GM18870 (cell line): ENCODE measurements around the gene TAX1BP1.
"Not testable (repeated sequence)": the region's sequence is repeated elsewhere in the genome, so short reads cannot be mapped to it uniquely, and the experiment has no call there.

ENCODE experiments used
- ATAC-seq: cut with Tn5 transposase; IDR thresholded peaks from one replicate; pipeline ENCODE4 v1.9.1; 2021; ENCODE audit warnings: moderate library complexity; ENCODE audit not compliant: unreplicated experiment

TAX1BP1 gene

DNA sequence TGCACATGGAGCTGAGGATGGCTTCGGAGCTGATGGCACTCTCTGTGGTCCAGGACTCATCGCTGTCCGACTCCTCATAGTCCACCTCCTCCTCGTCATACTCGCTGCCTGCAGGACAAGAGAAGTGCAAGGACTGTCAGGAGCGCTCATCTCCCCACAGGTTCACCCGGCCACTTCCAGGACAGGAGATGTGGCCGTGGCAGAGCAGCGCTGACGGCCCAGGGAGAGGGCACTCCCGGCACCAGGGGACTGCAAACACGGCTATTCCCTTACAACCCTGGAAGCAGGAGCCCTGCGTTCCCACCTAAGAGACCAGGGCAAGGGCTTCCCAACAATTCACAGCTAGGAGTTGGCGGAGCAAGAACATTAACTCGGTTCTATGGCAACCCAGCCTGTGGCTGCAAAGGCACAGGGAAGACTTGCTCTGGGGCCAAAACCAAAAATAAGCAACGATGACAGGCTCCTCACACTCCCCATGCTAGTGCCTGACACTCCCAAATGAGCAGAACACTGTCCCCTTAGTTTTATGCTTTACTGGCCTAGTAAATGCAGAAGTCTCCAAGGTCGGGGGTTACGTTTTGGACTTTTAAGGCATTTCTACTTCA, 100.9 kb downstream of the TAX1BP1 start:
- no peak for ATAC-seq

DNA sequence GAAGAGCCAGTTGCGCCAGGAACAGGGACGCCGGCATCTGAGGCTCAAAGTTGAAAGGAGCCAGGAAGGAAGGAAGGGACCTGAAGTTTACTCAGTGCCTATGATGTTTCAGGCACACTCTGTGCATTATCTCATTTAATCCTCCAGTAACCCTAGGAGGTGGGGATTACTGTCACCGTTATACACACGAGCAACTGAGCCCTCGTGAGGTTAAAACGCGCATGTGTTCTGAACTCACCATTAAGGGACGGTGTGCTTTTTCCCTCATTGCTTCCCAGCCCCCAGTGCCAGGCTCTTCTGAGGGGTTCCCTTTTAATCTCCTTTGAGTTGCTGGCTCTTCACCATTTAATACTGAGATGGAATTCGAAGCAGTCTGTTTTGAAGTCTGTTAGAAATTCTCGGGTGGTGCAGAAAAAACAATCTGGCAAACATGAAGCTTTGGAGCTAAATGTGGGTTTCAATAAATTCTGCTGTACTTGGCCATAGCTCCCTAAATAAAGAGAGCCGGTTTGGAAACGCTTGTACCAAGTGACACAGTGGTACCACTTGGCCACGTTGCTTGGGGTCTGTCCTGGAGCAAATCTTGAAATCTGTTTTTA, 102.2 kb downstream of the TAX1BP1 start:
- no peak for ATAC-seq

DNA sequence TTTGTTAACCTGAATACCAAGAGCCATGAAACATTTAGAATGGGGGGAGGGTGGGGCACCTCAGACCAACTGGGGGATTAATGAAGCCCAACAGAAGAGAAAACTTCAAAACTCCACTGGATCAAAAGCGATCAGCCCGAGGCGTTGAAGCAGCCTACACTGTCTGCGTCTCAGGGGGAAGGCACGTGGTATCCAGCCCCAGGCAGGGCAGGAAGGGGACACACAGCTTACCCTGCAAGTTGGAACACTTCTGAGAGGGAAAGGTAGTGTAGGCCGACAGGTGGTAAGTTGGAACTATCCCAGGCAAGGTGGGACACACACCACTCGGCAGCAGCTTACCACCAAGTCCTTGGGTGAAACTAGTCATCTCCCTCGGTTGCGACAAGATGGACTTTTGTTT, 102.9 kb downstream of the TAX1BP1 start:
- ATAC-seq, result no peak

DNA sequence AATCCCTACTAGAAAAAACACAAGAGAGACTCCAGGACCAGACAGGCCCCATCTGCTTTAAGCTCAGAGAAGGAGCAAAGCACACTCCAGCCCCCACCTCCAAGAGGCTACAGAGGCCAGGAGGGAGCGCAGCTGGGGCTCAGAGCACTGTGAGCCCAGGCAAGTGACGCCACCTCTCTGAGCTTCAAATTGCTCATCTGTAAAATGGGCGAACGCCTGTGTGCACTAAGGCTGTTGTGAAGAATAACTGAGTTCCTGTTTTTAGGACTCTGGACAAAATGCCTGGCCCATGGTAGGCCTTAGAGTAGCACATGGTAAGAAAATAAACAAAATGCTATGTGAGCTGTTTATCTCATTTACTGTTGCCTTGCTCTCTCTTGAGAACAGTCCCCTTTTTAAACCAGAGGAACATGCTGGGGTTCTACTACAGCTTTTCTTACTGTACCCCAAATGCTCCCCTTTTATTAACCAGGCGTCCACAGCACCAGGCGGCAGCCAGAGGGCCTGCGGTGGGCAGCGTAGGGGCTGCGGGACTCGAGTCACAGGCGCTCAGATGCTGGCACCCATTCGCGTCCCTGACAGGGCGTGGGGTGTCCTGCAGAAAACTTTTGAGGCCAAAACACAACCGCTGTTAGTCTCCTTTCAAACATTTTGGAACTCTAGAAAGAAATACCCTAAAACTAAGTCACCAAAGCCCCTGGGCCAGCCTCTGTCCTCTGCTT, 103.8 kb downstream of the TAX1BP1 start:
- ATAC-seq, result no peak

DNA sequence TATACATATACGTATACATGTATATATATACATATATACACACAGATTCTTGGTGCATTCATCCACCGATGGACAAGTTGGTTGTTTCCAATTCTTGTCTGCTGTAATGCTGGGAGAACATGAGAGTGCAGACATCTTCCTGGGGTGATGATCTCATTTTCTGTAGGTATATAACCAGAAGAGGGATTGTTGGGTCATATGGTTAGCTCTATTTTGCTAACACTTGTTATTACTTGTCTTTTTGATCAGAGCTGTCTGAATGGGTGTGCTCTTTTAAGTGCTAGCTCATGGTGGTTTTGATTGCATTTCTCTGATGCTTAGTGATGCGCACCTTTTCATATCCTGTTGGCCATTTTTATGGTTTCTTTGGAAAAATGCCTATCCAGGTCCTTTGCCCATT, 106.4 kb downstream of the TAX1BP1 start:
- no peak for ATAC-seq

DNA sequence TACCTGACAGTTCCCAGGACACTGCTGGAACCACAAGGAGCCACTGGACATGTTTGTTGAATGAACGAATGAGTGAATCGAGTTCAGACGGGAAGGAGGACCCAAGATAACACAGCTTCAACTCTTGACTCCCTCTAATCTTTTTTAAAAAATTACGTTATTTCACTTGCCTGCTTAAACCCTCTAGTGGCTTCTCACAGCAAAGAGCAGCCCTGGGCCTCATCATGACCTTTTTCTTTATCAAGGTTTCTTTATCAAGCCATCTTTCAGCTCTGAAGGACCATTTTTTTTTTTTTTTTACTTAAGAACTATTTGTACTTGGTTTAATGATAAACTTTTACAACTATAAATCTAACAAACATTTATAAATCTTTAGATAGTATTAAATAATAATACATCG, 110.6 kb downstream of the TAX1BP1 start:
- ATAC-seq, result no peak

DNA sequence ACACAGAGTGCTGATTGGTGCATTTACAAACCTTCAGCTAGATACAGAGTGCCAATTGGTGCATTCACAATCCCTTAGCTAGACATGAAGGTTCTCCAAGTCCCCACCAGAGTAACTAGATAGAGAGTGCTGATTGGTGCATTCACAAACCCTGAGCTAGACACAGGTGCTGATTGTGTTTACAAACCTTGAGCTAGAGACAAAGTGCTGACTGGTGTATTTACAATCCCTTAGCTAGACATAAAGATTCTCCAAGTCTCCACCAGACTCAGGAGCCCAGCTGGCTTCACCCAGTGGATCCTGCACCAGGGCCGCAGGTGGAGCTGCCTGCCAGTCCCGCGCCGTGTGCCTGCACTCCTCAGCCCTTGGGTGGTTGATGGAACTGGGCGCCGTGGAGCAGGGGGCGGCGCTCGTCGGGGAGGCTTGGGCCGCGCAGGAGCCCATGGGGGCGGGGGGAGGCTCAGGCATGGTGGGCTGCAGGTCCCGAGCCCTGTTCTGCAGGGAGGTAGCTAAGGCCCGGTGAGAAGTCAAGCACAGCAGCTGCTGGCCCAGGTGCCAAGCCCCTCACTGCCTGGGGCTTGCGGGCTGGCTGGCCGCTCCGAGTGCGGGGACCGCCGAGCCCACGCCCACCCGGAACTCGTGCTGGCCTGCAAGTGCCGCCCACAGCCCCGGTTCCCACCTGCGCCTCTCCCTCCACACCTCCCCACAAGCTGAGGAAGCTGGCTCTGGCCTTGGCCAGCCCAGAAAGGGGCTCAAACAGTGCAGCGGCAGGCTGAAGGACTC, 116.9 kb downstream of the TAX1BP1 start:
- ATAC-seq, result not testable (repeated sequence)

DNA sequence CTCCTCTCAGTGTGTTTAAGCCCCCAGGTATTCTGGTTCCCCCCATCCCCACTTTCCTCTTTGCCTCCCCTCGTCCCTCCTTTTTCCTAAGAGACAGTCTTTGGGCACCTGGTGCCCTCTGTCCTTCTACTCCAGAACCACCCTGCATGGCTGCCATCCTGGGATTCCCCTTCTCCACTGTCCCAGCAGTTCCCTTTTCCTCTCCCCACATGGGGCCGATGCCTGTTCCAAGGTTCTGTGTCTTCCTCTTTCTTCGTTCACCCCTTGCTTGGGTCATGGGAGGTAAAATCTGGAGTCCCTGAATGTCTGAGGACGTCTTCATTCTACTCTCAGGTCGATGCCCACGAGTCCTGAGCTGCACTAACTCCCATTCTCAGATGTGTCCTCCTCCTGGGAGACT, 120.8 kb downstream of the TAX1BP1 start:
- no peak for ATAC-seq

DNA sequence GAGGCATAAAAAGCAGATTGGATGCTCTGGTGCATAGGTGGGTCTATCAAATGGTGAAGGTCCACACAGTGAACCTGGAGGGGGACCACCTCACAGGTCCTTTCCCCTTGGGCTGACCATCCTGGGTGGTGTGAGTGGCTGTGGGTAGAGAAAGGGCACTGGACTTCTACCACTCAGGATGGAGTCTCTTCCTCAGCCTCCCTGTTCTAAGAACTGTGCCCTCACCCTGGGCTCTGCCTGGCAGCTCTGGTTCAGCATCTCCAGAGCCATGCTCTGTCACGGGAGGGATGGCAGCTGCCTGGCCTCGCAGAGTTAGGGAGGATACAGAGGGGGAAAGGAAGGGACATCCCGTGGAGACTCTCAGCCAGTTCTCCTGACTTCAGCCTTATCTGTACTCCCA, 121.8 kb downstream of the TAX1BP1 start:
- ATAC-seq, result no peak

DNA sequence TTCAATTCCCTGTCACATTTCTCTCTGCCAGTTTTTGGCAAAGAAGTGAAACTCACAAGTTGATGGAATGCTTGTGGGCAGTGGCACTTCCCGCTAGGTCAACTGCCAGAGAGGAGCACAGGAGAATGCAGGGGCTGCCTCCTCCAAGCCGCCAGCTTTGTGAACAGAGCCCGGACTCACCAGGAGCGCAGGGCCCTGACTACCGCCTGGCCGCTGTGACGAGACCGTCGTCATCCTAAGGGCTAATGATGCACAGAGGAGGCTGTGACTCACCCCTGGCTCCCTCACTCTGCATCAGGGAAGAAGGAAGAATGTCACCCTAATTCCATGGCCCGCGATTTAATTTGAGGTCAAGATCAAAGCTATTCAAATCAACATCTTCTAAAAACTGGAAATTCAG, 123.9 kb downstream of the TAX1BP1 start:
- no peak for ATAC-seq

DNA sequence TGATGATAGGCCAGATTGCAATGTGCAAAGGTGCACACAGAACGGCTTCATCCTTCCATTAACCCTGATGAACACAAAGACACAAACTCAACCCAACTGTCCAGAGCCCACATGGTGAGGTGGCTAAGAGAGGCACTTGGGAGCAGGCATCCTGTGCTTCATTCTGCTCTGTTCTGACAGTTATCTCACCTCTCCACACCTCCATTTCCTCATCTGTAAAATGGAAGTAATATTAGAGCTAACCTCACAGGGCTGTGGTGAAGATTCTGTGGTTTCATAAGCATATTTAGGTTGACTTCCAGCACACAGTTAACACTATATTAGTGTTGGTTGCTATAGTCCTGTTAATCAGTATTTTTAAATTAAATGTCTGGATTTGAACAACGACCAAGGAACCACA, 126.3 kb downstream of the TAX1BP1 start:
- no peak for ATAC-seq

DNA sequence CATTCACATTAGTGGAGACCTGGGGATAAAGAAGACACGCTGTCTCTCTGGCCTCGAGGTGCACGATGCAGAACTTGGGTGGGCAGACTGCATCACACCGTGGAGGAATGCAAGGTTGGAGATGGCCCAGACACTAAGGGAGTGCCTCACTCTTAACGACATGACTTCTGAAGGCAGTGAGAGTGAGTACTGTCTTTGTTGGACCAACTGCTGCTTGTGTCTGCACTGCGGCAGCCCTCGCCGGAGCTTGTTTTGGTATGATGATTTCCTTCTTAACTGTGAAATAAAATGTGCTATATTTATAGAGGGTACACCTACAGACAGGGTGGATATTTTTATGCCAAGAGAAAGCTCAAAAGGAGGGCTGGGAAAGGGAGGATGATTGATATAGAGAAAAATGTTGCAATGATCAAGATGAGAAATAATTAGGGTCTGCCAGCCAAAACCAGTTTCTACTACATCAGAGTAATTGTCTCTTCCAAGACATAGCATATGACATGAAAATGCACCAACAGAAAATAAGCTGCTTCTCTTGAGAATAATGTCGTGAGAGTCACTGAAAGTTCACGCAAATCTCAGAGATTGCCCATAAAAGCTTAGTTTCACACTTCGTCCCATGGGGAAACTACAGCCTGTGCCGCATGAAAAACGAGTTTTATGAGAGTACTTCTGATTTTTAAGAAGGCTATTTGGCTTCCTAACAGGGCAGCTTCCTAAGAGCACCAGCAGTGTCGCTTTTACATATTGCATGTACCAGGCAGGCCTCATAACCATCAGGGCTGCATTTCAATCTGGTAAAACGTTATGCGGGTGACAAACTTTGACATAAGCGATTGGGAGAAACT, 127.1 kb downstream of the TAX1BP1 start:
- no peak for ATAC-seq

DNA sequence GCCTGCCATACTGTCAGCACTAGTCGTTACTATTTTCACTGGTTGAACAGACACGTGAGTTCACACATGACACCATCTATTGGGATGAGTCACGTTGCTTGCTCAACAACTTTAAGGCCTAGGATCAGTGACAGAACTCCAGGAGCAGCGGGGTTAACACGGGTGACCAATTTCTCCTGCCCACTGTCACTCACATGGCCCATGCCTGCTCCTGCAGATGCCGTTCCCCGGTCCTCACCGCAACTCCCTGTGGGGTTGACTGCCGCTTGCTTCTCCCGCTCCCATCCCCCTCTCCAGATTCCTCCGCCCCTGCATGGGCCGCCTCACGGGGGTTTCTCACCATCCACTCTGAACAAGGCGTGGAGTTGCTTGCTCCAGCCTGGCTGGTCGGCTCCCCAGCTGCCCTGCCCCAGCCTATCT, 128.2 kb downstream of the TAX1BP1 start:
- ATAC-seq, result no peak

DNA sequence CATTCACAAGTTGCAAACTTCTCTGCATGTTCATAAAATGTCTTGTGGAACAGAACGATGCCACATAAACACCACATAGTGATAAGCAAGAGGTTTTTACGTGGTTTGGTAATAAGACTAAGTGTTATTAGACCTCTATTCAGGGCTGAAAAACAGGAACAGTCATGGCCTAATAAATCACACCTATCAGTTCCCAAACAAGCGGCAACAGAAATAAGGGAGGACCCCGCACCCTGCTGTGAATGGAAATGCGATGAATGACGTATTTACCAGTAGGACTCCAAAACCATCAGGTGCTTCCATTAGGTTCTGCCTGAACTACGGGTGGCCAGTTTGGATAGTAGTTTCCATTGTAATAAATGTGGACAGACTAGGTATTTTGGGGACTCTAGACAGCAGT, 129.1 kb downstream of the TAX1BP1 start:
- no peak for ATAC-seq

DNA sequence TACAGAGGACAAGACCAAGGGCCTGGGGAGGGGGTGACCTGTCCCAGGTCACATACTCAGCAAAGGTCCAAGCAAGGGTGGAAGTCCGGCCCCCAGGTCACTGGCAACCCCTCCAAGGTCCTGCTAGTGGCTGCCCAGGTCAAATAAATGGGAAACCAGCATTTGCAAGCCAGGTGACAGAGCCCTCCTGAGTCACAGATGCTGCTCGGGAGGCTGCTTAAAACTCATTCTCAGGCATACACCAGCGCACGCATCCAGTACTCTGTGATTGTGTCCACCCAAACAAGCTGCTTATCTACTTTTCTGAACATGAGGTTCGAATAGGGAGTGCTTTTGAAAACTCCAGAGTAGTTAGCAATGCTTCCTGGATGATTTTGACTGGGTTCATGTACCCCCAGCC, 130.6 kb downstream of the TAX1BP1 start:
- ATAC-seq, result no peak

DNA sequence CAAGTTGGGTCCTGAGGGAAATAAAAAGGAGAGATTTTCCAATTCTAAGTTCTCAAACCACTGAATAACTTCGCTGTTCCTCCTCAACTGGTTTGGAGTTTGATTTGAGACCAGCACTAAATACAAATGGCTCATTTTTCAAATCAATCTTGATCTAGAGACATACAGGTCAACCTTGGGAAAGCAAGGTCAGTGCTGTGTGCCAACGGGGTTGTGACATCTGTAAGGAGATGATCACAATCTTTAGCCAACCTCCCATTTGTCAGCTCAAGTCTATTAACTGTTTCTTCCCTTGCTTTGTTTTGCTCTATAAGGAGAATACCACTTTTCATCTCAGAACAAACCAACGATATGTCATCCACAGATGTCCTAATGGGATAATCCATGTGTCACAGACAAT, 131.1 kb downstream of the TAX1BP1 start:
- no peak for ATAC-seq

DNA sequence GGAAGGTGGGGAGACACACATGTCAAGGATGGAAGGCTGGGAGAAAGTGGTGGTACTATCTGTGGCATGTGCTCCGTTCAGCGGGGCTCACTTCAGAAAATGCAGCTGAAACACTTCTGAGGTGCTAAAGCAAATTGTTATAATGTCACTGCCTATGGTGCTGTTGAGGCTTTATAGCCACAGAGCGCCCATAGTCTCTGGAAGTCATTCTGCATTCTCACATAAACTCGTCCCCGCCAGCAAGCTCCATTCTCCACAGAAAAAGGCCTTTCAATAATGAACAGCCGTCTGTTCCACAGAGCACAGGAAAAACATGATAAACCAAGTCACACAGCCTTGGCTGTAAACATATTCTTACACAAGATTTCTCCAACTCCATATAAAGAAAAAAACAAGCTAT, 131.9 kb downstream of the TAX1BP1 start:
- ATAC-seq, result no peak

DNA sequence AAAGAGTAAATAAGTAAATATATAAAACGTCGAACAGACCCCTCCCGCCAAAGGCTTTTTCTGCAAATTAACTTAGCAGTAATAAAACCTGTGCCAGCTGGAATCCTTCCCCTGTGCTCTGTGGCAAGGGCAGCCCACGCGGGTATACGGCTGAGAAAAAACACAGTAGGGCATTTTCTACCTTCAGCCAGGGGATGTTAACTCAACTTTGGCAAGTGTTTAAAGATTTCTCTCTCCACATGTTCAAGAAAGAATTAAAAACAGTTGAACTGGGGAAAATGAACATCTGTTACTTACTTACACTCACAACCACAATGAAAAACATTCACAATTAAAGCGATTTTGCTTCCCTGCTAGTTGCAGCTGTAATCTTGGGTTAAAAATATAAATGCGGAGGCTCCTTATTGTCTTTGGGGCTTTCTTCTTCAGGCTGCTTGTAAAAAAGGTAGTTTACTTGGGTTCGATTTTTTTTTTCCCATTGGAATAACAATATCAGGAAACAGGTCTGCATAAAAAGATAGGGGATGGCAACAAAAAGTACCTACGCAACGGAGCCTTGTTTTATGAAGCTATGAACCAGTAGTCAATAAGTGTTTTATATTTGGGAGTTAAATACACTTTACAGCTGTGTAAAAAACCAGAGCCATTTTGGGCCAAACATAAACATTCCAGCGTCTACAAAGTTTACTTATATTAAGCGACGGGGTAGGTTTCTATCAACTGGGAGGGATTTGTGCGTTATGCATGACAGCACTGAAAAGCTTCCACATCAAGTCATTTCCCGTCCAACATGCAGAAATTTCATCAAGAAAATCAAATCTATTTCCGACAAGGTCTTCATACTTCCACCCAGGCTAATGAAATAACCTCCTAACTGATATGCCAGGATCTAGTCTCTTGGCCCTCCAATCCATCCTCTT, 132.7 kb downstream of the TAX1BP1 start:
- ATAC-seq, result no peak

DNA sequence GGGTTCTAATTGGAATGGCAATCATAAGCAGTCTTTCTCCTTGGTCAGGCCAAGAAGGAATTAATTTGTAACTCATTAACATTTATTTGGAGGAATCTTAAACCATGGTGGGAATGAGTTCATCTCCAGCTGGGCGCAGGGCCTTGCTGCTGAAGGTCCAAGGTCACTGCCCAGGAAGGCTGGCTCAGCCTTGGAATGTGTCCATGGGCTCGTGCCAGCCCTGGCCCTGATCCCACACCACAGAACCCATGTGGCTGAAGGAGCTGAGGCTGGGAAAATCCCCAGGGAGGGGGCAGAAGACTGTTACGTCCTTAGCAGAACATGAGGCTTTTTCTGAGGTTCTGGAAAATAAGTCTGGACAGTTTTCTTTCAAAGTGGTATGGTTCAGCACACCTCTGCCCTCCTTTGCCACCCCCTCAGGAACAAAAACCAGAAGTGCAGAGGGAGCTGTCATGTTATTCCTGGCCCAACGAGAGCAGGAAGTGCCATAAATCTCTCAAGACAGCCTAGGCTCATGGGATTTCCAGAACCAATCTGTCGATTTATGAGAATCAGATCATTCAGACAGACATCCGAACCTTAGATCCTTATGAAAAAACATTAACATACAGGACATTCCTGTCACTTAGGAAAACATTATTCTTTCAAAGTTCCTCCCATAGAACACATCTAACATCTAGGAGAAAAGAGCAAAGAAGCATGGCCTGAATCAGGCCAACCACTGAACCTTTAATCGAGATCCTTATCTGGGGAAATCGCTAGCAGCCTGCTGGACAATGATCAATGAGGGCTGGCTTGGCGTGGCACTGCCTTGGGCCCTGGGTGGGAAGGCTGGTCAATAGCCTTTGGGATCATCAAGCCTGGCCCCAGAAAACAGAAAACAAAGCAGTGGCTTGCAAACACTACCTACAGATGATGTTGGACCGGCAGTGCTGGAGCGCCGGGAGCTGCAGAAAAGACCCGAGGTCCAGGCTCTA, 134.3 kb downstream of the TAX1BP1 start:
- ATAC-seq, result no peak
